HepG2 (cell line): ENCODE results near the gene SNU13. TPM values are rescaled to one million over a fixed set of nuclear protein-coding genes. Genes with fewer than 3 reads are reported as not detected.

Source experiments
- AGO1 ChIP-seq: fragments of 200-400 bp; formaldehyde crosslinking; IDR thresholded peaks from 2 replicates; pipeline ENCODE4 v1.6.1; 2017; ENCODE audit warnings: mild to moderate bottlenecking, low read depth, low read length, moderate library complexity; ENCODE audit not compliant: poor library complexity, severe bottlenecking
- DPF2 ChIP-seq: sonication (generic); formaldehyde crosslinking; IDR thresholded peaks from 2 replicates; pipeline ENCODE4 v1.4.0; 2020; ENCODE audit warnings: mild to moderate bottlenecking, low read depth, missing genetic modification reagents, borderline replicate concordance
- HOXA5 ChIP-seq: sonication (generic); formaldehyde crosslinking; IDR thresholded peaks from 2 replicates; pipeline ENCODE4 v1.4.0; 2020; ENCODE audit warnings: missing genetic modification reagents
- NAIF1 ChIP-seq: sonication (generic); formaldehyde crosslinking; IDR thresholded peaks from 2 replicates; pipeline ENCODE4 v1.5.0; 2020; ENCODE audit warnings: mild to moderate bottlenecking, missing genetic modification reagents, borderline replicate concordance
- PPARG ChIP-seq: conservative IDR thresholded peaks from 2 replicates; pipeline ENCODE4 v1.6.1; 2016; ENCODE audit warnings: missing biosample characterization, missing genetic modification reagents
- RBAK ChIP-seq: sonication (generic); formaldehyde crosslinking; IDR thresholded peaks from 2 replicates; pipeline ENCODE4 v1.5.1; 2020; ENCODE audit warnings: mild to moderate bottlenecking, missing genetic modification reagents
- SMYD3 ChIP-seq: sonication (generic); formaldehyde crosslinking; IDR thresholded peaks from 2 replicates; pipeline ENCODE4 v1.8.1; 2023; ENCODE audit warnings: mild to moderate bottlenecking, missing genetic modification reagents
- TOPORS ChIP-seq: sonication (generic); formaldehyde crosslinking; IDR thresholded peaks from 2 replicates; pipeline ENCODE4 v1.8.0; 2023; ENCODE audit warnings: mild to moderate bottlenecking, missing genetic modification reagents
- ZNF160 ChIP-seq: sonication (generic); formaldehyde crosslinking; IDR thresholded peaks from 2 replicates; pipeline ENCODE4 v1.8.0; 2022; ENCODE audit warnings: mild to moderate bottlenecking, inconsistent platforms, missing genetic modification reagents
- ZNF510 ChIP-seq: sonication (generic); formaldehyde crosslinking; IDR thresholded peaks from 2 replicates; pipeline ENCODE4 v1.4.0; 2020; ENCODE audit warnings: low read depth, mild to moderate bottlenecking, missing genetic modification reagents
- ZNF558 ChIP-seq: sonication (generic); formaldehyde crosslinking; IDR thresholded peaks from 2 replicates; pipeline ENCODE4 v1.9.0; 2022; ENCODE audit warnings: mild to moderate bottlenecking, missing genetic modification reagents, borderline replicate concordance
- polyA plus RNA-seq, 8 experiments: library from polyadenylated mRNA; depleted of rRNA in 3 of 8; stranded (reverse) in 7 of 8; unstranded in 1 of 8; fragments of >200 nt; fragmentation: Illumina TruSeq in 4 of 8; extraction: Trizol in 4 of 8; gene quantifications; 2 replicates each; pipeline versions ENCODE4 v1.2.1 to v1.2.3, GENCODE V29; 2011 to 2016; ENCODE audit warnings: low read depth in 4 of 8, missing spikeins in 1 of 8, mixed read lengths in 1 of 8; ENCODE audit not compliant: insufficient read depth in 1 of 8
- total RNA-seq, 5 experiments: library from RNA; depleted of rRNA; stranded (reverse); fragments of >200 nt; fragmentation: Illumina TruSeq; extraction: Trizol; gene quantifications; 2 replicates each; pipeline ENCODE4 v1.2.3, GENCODE V29; 2016; ENCODE audit warnings: low read depth in 1 of 5
- TF ChIP-seq, protein P1 (sequence below): IDR thresholded peaks from 2 replicates; pipeline ENCODE4 v1.6.1; 2016; ENCODE audit warnings: low read depth, missing genetic modification reagents, missing compliant biosample characterization
- TF ChIP-seq, protein P2 (sequence below): sonication (generic); formaldehyde crosslinking; IDR thresholded peaks from 2 replicates; pipeline ENCODE4 v1.5.0; 2020; ENCODE audit warnings: mild to moderate bottlenecking, missing genetic modification reagents, borderline replicate concordance
- TF ChIP-seq, protein P3 (sequence below): sonication (generic); formaldehyde crosslinking; IDR thresholded peaks from 2 replicates; pipeline ENCODE4 v1.4.0; 2020; ENCODE audit warnings: missing genetic modification reagents

Gene SNU13
- total and polyA plus RNA-seq, 2 of the 13 experiments (the other 11 are each of a cell fraction or from before 2014, with no cell fraction given): 203 to 287 TPM

DNA sequence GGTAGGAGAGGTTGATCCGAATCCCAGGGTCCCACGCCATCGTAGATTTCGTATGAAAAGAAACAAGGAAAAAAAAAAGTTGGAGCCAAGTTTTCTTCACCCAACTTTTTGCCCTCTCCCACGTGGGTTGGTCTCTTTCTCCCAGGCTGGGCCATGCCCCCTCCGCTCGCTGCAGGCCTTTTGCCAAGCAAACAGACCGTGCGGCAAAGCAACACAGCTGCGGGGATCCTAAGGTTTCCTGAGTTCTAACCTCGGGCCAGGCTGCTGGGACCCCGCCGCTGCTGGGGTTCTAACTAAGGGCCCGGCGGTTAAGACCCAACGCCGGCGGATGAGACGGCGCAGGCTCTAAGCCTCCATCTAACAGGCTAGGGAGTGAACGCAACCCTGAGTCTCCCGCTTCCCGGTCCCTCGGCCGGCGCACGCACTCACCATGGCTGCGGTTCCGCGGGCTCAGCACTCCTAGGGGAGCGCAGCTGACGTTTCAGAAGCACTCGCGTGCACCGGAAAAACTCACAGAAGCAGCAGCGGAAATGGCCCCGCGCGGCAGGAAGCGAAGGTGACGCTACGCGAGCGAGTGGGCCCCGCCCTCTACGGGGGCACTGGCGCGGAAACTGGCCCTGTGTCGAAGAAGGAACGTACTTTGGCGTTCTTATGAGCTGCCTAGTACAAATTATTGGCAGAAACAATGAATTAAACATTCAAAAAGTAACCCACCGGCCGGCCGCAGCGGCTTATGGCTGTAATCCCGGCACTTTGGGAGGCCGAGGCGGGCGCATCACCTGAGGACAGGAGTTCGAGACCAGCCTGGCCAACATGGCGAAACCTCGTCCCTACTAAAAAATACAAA, at the start of gene SNU13 (continued):
- TF ChIP-seq, protein P1, sequence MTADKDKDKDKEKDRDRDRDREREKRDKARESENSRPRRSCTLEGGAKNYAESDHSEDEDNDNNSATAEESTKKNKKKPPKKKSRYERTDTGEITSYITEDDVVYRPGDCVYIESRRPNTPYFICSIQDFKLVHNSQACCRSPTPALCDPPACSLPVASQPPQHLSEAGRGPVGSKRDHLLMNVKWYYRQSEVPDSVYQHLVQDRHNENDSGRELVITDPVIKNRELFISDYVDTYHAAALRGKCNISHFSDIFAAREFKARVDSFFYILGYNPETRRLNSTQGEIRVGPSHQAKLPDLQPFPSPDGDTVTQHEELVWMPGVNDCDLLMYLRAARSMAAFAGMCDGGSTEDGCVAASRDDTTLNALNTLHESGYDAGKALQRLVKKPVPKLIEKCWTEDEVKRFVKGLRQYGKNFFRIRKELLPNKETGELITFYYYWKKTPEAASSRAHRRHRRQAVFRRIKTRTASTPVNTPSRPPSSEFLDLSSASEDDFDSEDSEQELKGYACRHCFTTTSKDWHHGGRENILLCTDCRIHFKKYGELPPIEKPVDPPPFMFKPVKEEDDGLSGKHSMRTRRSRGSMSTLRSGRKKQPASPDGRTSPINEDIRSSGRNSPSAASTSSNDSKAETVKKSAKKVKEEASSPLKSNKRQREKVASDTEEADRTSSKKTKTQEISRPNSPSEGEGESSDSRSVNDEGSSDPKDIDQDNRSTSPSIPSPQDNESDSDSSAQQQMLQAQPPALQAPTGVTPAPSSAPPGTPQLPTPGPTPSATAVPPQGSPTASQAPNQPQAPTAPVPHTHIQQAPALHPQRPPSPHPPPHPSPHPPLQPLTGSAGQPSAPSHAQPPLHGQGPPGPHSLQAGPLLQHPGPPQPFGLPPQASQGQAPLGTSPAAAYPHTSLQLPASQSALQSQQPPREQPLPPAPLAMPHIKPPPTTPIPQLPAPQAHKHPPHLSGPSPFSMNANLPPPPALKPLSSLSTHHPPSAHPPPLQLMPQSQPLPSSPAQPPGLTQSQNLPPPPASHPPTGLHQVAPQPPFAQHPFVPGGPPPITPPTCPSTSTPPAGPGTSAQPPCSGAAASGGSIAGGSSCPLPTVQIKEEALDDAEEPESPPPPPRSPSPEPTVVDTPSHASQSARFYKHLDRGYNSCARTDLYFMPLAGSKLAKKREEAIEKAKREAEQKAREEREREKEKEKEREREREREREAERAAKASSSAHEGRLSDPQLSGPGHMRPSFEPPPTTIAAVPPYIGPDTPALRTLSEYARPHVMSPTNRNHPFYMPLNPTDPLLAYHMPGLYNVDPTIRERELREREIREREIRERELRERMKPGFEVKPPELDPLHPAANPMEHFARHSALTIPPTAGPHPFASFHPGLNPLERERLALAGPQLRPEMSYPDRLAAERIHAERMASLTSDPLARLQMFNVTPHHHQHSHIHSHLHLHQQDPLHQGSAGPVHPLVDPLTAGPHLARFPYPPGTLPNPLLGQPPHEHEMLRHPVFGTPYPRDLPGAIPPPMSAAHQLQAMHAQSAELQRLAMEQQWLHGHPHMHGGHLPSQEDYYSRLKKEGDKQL (CRISPR knock-in tag): no peak
- TF ChIP-seq, protein P2, sequence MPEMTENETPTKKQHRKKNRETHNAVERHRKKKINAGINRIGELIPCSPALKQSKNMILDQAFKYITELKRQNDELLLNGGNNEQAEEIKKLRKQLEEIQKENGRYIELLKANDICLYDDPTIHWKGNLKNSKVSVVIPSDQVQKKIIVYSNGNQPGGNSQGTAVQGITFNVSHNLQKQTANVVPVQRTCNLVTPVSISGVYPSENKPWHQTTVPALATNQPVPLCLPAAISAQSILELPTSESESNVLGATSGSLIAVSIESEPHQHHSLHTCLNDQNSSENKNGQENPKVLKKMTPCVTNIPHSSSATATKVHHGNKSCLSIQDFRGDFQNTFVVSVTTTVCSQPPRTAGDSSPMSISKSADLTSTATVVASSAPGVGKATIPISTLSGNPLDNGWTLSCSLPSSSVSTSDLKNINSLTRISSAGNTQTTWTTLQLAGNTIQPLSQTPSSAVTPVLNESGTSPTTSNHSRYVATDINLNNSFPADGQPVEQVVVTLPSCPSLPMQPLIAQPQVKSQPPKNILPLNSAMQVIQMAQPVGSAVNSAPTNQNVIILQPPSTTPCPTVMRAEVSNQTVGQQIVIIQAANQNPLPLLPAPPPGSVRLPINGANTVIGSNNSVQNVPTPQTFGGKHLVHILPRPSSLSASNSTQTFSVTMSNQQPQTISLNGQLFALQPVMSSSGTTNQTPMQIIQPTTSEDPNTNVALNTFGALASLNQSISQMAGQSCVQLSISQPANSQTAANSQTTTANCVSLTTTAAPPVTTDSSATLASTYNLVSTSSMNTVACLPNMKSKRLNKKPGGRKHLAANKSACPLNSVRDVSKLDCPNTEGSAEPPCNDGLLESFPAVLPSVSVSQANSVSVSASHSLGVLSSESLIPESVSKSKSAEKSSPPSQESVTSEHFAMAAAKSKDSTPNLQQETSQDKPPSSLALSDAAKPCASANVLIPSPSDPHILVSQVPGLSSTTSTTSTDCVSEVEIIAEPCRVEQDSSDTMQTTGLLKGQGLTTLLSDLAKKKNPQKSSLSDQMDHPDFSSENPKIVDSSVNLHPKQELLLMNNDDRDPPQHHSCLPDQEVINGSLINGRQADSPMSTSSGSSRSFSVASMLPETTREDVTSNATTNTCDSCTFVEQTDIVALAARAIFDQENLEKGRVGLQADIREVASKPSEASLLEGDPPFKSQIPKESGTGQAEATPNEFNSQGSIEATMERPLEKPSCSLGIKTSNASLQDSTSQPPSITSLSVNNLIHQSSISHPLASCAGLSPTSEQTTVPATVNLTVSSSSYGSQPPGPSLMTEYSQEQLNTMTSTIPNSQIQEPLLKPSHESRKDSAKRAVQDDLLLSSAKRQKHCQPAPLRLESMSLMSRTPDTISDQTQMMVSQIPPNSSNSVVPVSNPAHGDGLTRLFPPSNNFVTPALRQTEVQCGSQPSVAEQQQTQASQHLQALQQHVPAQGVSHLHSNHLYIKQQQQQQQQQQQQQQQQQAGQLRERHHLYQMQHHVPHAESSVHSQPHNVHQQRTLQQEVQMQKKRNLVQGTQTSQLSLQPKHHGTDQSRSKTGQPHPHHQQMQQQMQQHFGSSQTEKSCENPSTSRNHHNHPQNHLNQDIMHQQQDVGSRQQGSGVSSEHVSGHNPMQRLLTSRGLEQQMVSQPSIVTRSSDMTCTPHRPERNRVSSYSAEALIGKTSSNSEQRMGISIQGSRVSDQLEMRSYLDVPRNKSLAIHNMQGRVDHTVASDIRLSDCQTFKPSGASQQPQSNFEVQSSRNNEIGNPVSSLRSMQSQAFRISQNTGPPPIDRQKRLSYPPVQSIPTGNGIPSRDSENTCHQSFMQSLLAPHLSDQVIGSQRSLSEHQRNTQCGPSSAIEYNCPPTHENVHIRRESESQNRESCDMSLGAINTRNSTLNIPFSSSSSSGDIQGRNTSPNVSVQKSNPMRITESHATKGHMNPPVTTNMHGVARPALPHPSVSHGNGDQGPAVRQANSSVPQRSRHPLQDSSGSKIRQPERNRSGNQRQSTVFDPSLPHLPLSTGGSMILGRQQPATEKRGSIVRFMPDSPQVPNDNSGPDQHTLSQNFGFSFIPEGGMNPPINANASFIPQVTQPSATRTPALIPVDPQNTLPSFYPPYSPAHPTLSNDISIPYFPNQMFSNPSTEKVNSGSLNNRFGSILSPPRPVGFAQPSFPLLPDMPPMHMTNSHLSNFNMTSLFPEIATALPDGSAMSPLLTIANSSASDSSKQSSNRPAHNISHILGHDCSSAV (CRISPR knock-in tag): no peak
- TF ChIP-seq DPF2 (CRISPR knock-in tag) (no peak), ZNF160 (CRISPR knock-in tag) (peak; percentile 32; the same call in 1 of the 2 replicates), ZNF510 (no peak), PPARG (CRISPR knock-in tag) (0 out of 2 replicates have a peak, but pooled peaks have one; percentile 46), ZNF558 (peak; percentile 94; the same call in 1 of the 2 replicates), NAIF1 (CRISPR knock-in tag) (no peak), TOPORS (CRISPR knock-in tag) (peak; percentile 49; the same call in 1 of the 2 replicates), SMYD3 (CRISPR knock-in tag) (peak; percentile 40; the same call in 1 of the 2 replicates), RBAK (CRISPR knock-in tag) (no peak), HOXA5 (CRISPR knock-in tag) (peak; percentile 62; the same call in 1 of the 2 replicates), AGO1 (no peak)
- TF ChIP-seq, protein P3, sequence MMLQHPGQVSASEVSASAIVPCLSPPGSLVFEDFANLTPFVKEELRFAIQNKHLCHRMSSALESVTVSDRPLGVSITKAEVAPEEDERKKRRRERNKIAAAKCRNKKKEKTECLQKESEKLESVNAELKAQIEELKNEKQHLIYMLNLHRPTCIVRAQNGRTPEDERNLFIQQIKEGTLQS (CRISPR knock-in tag): no peak
